COLO668 (cell line): ENCODE measurements around the gene SERF2.
"Not testable (repeated sequence)": the region's sequence is repeated elsewhere in the genome, so short reads cannot be mapped to it uniquely, and the experiment has no call there.

ENCODE experiments used
- DNase-seq: peaks from one replicate; lab custom pipeline; 2025; ENCODE audit not compliant: unreplicated experiment; lab: John Stamatoyannopoulos, UW

Gene SERF2

GRCh38 chr15:43826508-43827341, 34.6 kb downstream of the SERF2 start, which contains the start of gene WDR76:
WDR76 (plus strand) TSS chr15:43827002; CDS start chr15:43827033, 31 bp downstream.
- peak; percentile 90 for DNase-seq

GRCh38 chr15:43828061-43828657, 36.0 kb downstream of the SERF2 start:
- DNase-seq: no peak

- not testable (repeated sequence) for DNase-seq
These were observed 37.9 kb downstream of the SERF2 start for GRCh38 chr15:43829951-43830540.

- not testable (repeated sequence) for DNase-seq
These were observed 38.7 kb downstream of the SERF2 start for GRCh38 chr15:43830691-43831275.

GRCh38 chr15:43831519-43832052, 39.5 kb downstream of the SERF2 start:
- DNase-seq: not testable (repeated sequence)

- DNase-seq: not testable (repeated sequence)
These were observed 40.4 kb downstream of the SERF2 start for GRCh38 chr15:43832485-43832884.

GRCh38 chr15:43845421-43845820, 53.3 kb downstream of the SERF2 start:
- no peak for DNase-seq
